ENCODE results near the gene BCL2L12.

BCL2L12 gene

GRCh38 chr19:49640113-49640898 is 25.4 kb upstream of the BCL2L12 start, which contains the start of gene RRAS:
Gene RRAS, minus strand, starts transcription at chr19:49640143. Its CDS starts 45 bp downstream, at chr19:49640098.
- no peak for TF ChIP-seq CTCF (IDR thresholded peaks at IDR 0.05)

GRCh38 chr19:49641688-49642491 is 23.8 kb upstream of the BCL2L12 start, which contains the start of gene SCAF1:
Gene SCAF1, plus strand, starts transcription at chr19:49642209. Its CDS starts 2,818 bp downstream, at chr19:49645027.
- TF ChIP-seq CTCF (IDR thresholded peaks at IDR 0.05), result no peak

- no peak for TF ChIP-seq CTCF (IDR thresholded peaks at IDR 0.05)
Measured at GRCh38 chr19:49642492-49643035, 23.2 kb upstream of the BCL2L12 start.

GRCh38 chr19:49643466-49643865 is 22.3 kb upstream of the BCL2L12 start:
- TF ChIP-seq CTCF (IDR thresholded peaks at IDR 0.05), result no peak

GRCh38 chr19:49645592-49645991 is 20.1 kb upstream of the BCL2L12 start:
- no peak for TF ChIP-seq CTCF (IDR thresholded peaks at IDR 0.05)

- no peak for TF ChIP-seq CTCF (IDR thresholded peaks at IDR 0.05)
Measured at GRCh38 chr19:49645995-49646394, 19.7 kb upstream of the BCL2L12 start.

- no peak for TF ChIP-seq CTCF (IDR thresholded peaks at IDR 0.05)
Measured at GRCh38 chr19:49646586-49646985, 19.1 kb upstream of the BCL2L12 start.
